BLaER1 (cell line): ENCODE results near the gene IL1RAPL1.

ENCODE experiments used
- H3K27ac ChIP-seq: shearing (Covaris generic); formaldehyde crosslinking; 2 replicates; pipeline ENCODE4 v1.8.1; 2022
- H3K27me3 ChIP-seq: shearing (Covaris generic); formaldehyde crosslinking; 2 replicates; pipeline ENCODE4 v1.8.1; 2022
- H3K36me3 ChIP-seq: shearing (Covaris generic); formaldehyde crosslinking; 2 replicates; pipeline ENCODE4 v1.8.1; 2022
- H3K4me1 ChIP-seq: shearing (Covaris generic); formaldehyde crosslinking; 2 replicates; pipeline ENCODE4 v1.8.1; 2022
- H3K4me2 ChIP-seq: shearing (Covaris generic); formaldehyde crosslinking; 2 replicates; pipeline ENCODE4 v1.8.1; 2022
- H3K4me3 ChIP-seq: shearing (Covaris generic); formaldehyde crosslinking; 2 replicates; pipeline ENCODE4 v1.8.1; 2022
- H3K9ac ChIP-seq: shearing (Covaris generic); formaldehyde crosslinking; 2 replicates; pipeline ENCODE4 v1.8.1; 2022
- H3K9me3 ChIP-seq: shearing (Covaris generic); formaldehyde crosslinking; 2 replicates; pipeline ENCODE4 v1.8.1; 2022
- H4K20me1 ChIP-seq: shearing (Covaris generic); formaldehyde crosslinking; 2 replicates; pipeline ENCODE4 v1.8.1; 2022
- Cebpa-rat ChIP-seq: shearing (Covaris generic); IDR thresholded peaks from 2 replicates; pipeline ENCODE4 v1.8.1; 2022

The IL1RAPL1 gene

DNA sequence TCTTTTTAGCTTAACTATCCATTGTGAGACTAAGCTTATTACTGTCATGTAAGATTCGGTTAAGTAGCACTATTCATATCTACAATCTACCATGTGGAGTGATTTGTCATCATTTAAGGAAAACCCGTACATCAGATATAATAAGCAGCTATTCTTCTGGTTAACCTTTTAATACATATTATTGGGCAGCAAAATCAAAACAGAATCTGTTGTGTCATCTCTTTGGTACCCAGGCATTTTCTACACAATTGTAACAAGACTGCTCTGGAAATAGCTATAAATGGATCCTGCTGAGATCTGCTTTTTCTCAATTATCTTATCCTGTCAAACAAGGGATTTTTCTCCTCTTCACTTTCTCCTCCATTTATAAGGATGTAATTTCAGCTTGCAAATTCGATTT lies 1106.7 kb downstream of the IL1RAPL1 start:
- no peaks in the 10 kb centered on the region for H3K36me3 ChIP-seq
- H3K9ac ChIP-seq: no peak overlapping the region
- no peak overlapping the region for H3K27ac ChIP-seq
- no peak for TF ChIP-seq Cebpa-rat
- H3K4me3 ChIP-seq: no peak overlapping the region
- H3K4me2 ChIP-seq: no peak overlapping the region
- H4K20me1 ChIP-seq: no peaks in the 10 kb centered on the region
- H3K27me3 ChIP-seq: no peaks in the 10 kb centered on the region
- H3K9me3 ChIP-seq: no peaks in the 10 kb centered on the region
- H3K4me1 ChIP-seq: no peaks in the 10 kb centered on the region

GRCh38 chrX:29699239-29699638 lies 1112.0 kb downstream of the IL1RAPL1 start:
- Histone ChIP-seq H3K9ac (no peak overlapping the region), H3K27me3 (no peaks in the 10 kb centered on the region), H3K4me1 (no peaks in the 10 kb centered on the region), H3K27ac (no peak overlapping the region), H3K36me3 (no peaks in the 10 kb centered on the region), H3K9me3 (no peaks in the 10 kb centered on the region), H3K4me3 (no peak overlapping the region), H3K4me2 (no peak overlapping the region), H4K20me1 (no peaks in the 10 kb centered on the region)
- no peak for TF ChIP-seq Cebpa-rat

DNA sequence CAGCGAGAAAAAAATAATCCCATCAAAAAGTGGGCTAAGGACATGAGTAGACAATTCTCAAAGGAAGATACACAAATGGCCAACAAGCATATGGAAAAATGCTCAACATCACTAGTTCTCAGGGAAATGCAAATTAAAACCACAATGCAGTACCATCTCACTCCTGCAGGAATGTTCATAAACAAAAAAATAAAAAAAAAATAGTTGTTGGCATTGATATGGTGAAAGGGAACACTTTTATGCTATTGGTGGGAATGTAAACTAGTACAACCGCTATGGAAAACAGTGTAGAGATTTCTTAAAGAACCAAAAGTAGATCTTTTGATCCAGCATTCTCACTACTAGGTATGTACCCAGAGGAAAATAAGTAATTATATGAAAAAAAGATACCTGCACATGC lies 1119.8 kb downstream of the IL1RAPL1 start:
- Histone ChIP-seq H3K27me3 (no peaks in the 10 kb centered on the region), H4K20me1 (no peaks in the 10 kb centered on the region), H3K4me2 (no peak overlapping the region), H3K27ac (no peak overlapping the region), H3K36me3 (no peaks in the 10 kb centered on the region), H3K9me3 (0 out of 2 replicates have a peak, but pooled peaks cover 3% of the 10 kb centered on the region), H3K9ac (no peak overlapping the region), H3K4me3 (no peak overlapping the region), H3K4me1 (no peaks in the 10 kb centered on the region)
- TF ChIP-seq Cebpa-rat: no peak

DNA sequence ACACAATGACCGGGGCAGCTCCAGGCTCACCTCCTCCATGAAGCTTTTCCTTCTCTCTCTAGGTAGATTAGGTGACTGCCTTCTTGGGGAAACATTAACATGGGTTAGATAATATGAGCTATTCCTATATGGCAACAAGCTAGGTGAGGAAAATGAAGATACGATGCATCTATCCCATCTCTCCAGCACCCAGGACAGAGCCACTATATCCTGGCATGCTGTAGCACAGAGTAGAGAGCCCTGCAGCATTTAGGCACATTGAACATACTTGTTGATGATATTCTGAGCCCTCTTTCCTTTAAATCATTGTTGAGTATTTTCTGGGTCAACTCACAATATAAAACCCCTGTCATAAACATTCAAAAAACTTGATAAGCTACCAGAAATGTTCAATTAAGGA lies 1133.9 kb downstream of the IL1RAPL1 start:
- no peaks in the 10 kb centered on the region for H3K27me3 ChIP-seq
- H3K9me3 ChIP-seq: no peaks in the 10 kb centered on the region
- H3K36me3 ChIP-seq: no peaks in the 10 kb centered on the region
- no peaks in the 10 kb centered on the region for H3K4me1 ChIP-seq
- no peak overlapping the region for H3K9ac ChIP-seq
- H3K27ac ChIP-seq: no peak overlapping the region
- H3K4me2 ChIP-seq: no peak overlapping the region
- no peak overlapping the region for H3K4me3 ChIP-seq
- no peak for TF ChIP-seq Cebpa-rat
- no peaks in the 10 kb centered on the region for H4K20me1 ChIP-seq

DNA sequence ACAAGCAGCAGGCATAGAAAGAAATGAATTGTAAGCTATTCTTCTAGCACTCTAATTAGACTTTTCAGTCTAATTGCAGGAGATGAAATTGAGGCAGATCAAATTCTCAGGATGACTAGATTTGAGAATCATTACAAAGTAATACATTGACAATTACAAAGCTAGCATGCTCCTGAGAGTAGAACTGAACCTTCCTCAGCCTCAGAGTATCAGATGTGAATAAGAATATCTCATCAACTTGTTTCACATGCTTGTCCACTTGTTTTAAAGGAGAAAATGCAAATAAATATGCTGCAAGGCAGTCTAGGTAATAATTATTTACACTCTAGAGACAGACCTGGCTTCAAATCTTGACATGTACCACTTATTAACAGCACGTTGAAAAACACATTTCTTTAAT lies 1137.1 kb downstream of the IL1RAPL1 start:
- Histone ChIP-seq H3K4me2 (no peak overlapping the region), H3K36me3 (no peaks in the 10 kb centered on the region), H3K4me3 (no peak overlapping the region), H3K27ac (no peak overlapping the region), H3K4me1 (no peaks in the 10 kb centered on the region), H3K9me3 (no peaks in the 10 kb centered on the region), H3K27me3 (no peaks in the 10 kb centered on the region), H3K9ac (no peak overlapping the region), H4K20me1 (no peaks in the 10 kb centered on the region)
- no peak for TF ChIP-seq Cebpa-rat

- H3K27me3 ChIP-seq: no peaks in the 10 kb centered on the region
- no peak overlapping the region for H3K4me2 ChIP-seq
- no peak overlapping the region for H3K27ac ChIP-seq
- H3K9ac ChIP-seq: no peak overlapping the region
- no peaks in the 10 kb centered on the region for H4K20me1 ChIP-seq
- no peaks in the 10 kb centered on the region for H3K9me3 ChIP-seq
- H3K4me1 ChIP-seq: no peaks in the 10 kb centered on the region
- TF ChIP-seq Cebpa-rat: no peak
- no peak overlapping the region for H3K4me3 ChIP-seq
- H3K36me3 ChIP-seq: no peaks in the 10 kb centered on the region
Measured at GRCh38 chrX:29726811-29727210, 1139.6 kb downstream of the IL1RAPL1 start.

DNA sequence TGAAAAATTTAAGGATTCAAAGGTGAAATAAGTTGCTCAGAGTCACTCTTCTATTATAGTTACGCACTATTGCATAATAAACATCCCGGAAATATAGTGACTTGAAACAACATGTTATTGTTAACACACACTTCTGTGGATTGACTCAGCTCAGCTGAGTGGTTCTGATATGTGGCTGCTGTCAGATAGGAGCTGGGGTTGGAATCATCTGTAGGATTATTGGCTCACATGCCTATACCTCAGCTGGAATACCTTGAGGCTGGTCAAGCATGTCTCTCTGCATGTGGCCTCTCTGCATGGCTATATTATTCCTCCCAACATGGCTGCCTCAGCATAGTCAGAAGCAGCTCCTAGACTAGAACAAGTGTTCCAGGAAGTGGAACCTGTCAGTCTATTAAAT lies 1141.4 kb downstream of the IL1RAPL1 start:
- H3K27me3 ChIP-seq: no peaks in the 10 kb centered on the region
- H3K4me1 ChIP-seq: no peaks in the 10 kb centered on the region
- no peaks in the 10 kb centered on the region for H4K20me1 ChIP-seq
- H3K4me2 ChIP-seq: no peak overlapping the region
- no peak for TF ChIP-seq Cebpa-rat
- no peaks in the 10 kb centered on the region for H3K9me3 ChIP-seq
- H3K36me3 ChIP-seq: no peaks in the 10 kb centered on the region
- H3K4me3 ChIP-seq: no peak overlapping the region
- no peak overlapping the region for H3K9ac ChIP-seq
- no peak overlapping the region for H3K27ac ChIP-seq

GRCh38 chrX:29744966-29745365 lies 1157.7 kb downstream of the IL1RAPL1 start:
- no peak overlapping the region for H3K27ac ChIP-seq
- no peak for TF ChIP-seq Cebpa-rat
- no peaks in the 10 kb centered on the region for H3K36me3 ChIP-seq
- H4K20me1 ChIP-seq: no peaks in the 10 kb centered on the region
- H3K4me1 ChIP-seq: no peaks in the 10 kb centered on the region
- no peak overlapping the region for H3K9ac ChIP-seq
- H3K4me3 ChIP-seq: no peak overlapping the region
- no peaks in the 10 kb centered on the region for H3K27me3 ChIP-seq
- no peaks in the 10 kb centered on the region for H3K9me3 ChIP-seq
- no peak overlapping the region for H3K4me2 ChIP-seq

GRCh38 chrX:29746326-29746725 lies 1159.1 kb downstream of the IL1RAPL1 start:
- H3K36me3 ChIP-seq: no peaks in the 10 kb centered on the region
- no peak overlapping the region for H3K4me3 ChIP-seq
- H3K9me3 ChIP-seq: no peaks in the 10 kb centered on the region
- H3K27me3 ChIP-seq: no peaks in the 10 kb centered on the region
- no peak for TF ChIP-seq Cebpa-rat
- H3K4me1 ChIP-seq: no peaks in the 10 kb centered on the region
- H3K27ac ChIP-seq: no peak overlapping the region
- no peak overlapping the region for H3K9ac ChIP-seq
- H4K20me1 ChIP-seq: no peaks in the 10 kb centered on the region
- no peak overlapping the region for H3K4me2 ChIP-seq

GRCh38 chrX:29762006-29762405 lies 1174.8 kb downstream of the IL1RAPL1 start:
- Histone ChIP-seq H3K36me3 (no peaks in the 10 kb centered on the region), H3K9ac (no peak overlapping the region), H3K9me3 (no peaks in the 10 kb centered on the region), H3K4me1 (no peaks in the 10 kb centered on the region), H4K20me1 (no peaks in the 10 kb centered on the region), H3K4me3 (no peak overlapping the region), H3K4me2 (no peak overlapping the region), H3K27me3 (no peaks in the 10 kb centered on the region), H3K27ac (no peak overlapping the region)
- TF ChIP-seq Cebpa-rat: no peak

DNA sequence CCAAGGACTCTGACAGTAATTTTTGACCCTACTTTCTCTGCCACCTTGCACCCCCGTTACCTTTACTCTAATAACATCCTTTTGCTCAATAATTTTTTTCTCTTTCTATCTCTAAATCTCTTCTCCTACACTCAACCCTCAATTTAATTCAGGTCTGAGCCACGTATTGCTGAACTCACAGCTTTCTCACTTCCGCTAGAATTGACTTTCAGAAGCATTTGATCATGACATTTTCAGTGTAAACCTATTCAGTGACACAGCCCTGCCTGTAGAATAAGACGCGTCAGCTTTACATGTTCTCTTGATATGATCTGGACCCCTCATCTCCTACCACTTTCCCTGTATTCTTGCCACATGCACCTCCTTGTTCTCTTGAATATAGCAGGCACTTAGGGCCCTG lies 1188.6 kb downstream of the IL1RAPL1 start:
- TF ChIP-seq Cebpa-rat: no peak
- Histone ChIP-seq H4K20me1 (no peaks in the 10 kb centered on the region), H3K27me3 (no peaks in the 10 kb centered on the region), H3K4me2 (no peak overlapping the region), H3K4me3 (no peak overlapping the region), H3K4me1 (no peaks in the 10 kb centered on the region), H3K27ac (no peak overlapping the region), H3K9me3 (peaks cover 5% of the 10 kb centered on the region), H3K36me3 (no peaks in the 10 kb centered on the region), H3K9ac (no peak overlapping the region)
